Loucy (cell line): ENCODE data around the gene PMEPA1.

ENCODE experiments used
- CTCF ChIP-seq: fragments of 200-600 bp; sonication (generic); conservative IDR thresholded peaks from 2 replicates; pipeline ENCODE4 v1.5.1; 2014; ENCODE audit warnings: mild to moderate bottlenecking, antibody characterized with exemption, low read length
- EZH2phosphoT487 ChIP-seq: fragments of 200-600 bp; IDR thresholded peaks from 2 replicates; pipeline ENCODE4 v1.6.1; 2018; ENCODE audit warnings: antibody characterized with exemption, mild to moderate bottlenecking, moderate library complexity, borderline replicate concordance

DNA sequence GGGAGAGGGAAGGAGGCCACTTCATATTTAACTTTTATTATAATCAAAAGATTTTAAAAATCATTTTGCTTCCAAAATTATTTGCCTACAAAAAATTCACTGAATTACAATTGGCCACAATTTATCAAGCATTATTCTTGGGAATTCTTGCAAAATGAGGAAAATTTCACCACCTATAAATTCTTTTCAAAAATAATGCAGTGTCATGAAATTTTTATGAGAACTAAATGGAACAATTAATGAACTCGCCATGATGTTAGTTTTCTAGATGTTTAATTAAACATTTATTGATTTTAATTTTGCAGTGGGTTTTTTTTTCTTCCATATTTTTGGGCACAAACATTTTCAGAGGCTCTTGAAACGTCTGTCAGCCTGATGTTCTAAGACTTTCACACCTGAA lies 83.8 kb downstream of the PMEPA1 start:
- TF ChIP-seq CTCF (no peak), EZH2phosphoT487 (no peak)
